ENCODE measurements around the gene MAPK7. TPM values are rescaled to one million over a fixed set of nuclear protein-coding genes. Genes with fewer than 3 reads are reported as not detected.

The MAPK7 gene
- total and polyA plus RNA-seq, 9 of the 15 experiments (the other 6 are each of a cell fraction or from before 2014, with no cell fraction given) = 0.46 to 7.5 (median 2.5) TPM

GRCh38 chr17:19404264-19404663 is 26.0 kb downstream of the MAPK7 start:
- 0% methylated on average over 1 of the region's 1 CpG for WGBS (ENCODE audit: insufficient coverage, low coverage, missing lambda C conversion rate)
- Histone ChIP-seq H3K4me1 (replicated peaks in 1 of 2; ENCODE audit: control insufficient read depth in 2 of 2, insufficient read depth in 2 of 2, low read length in 2 of 2) (no peaks in the 10 kb centered on the region; a peak in 1 of 5 replicates), H2AFZ (ENCODE audit: low read depth, low read length) (no peak overlapping the region), H3K27ac (ENCODE audit: extremely low read depth, low read depth, low read length) (no peak overlapping the region), H3K9ac (ENCODE audit: insufficient read depth in 1 of 2, low read depth in 2 of 2, low read length in 2 of 2) (no peak overlapping the region), H3K9me1 (ENCODE audit: control insufficient read depth, insufficient read depth, low read length) (no peaks in the 10 kb centered on the region), H3K79me2 (ENCODE audit: control insufficient read depth, insufficient read depth, low read length) (no peaks in the 10 kb centered on the region), H3K27me3 (ENCODE audit: control insufficient read depth in 2 of 2, insufficient read depth in 2 of 2, low read length in 2 of 2) (peaks cover under 1 to 12% of the 10 kb centered on the region in 2 experiments; a peak in 4 of 5 replicates), H3K9me3 (replicated peaks; ENCODE audit: control insufficient read depth, insufficient read depth, low read depth, low read length) (no peaks in the 10 kb centered on the region), H4K20me1 (replicated peaks; ENCODE audit: control insufficient read depth, insufficient read depth, low read length) (no peaks in the 10 kb centered on the region), H3K36me3 (ENCODE audit: control insufficient read depth, insufficient read depth, low read length) (no peaks in the 10 kb centered on the region), H3K4me2 (ENCODE audit: insufficient read depth, low read length) (no peak overlapping the region), H3K4me3 (no peak overlapping the region)
- FAIRE-seq = no peak
- no TSS peak for BruUV-seq (replicated peaks)
- in situ Hi-C loops (cut with MboI) = no loop called here
- CTCF ChIA-PET (ENCODE audit: low intra/inter-chr PET ratio) = no interaction called here
- DNase-seq (ENCODE audit: extremely low read depth in 1 of 4, low spot score in 3 of 4) = no peak
- intact Hi-C loops (cut with micrococcal nuclease) = no loop called here
- POLR2A ChIA-PET = no interaction called here
- no peak for ATAC-seq
- TF ChIP-seq SRSF7 (optimal IDR thresholded peaks at IDR 0.05; ENCODE audit: low read depth, low read length) (no peak), ZFPM2 (CRISPR knock-in tag; IDR thresholded peaks at IDR 0.05) (no peak), ZFP91 (CRISPR knock-in tag; IDR thresholded peaks at IDR 0.05) (no peak), TARDBP (IDR thresholded peaks at IDR 0.05) (no peak), ARNT (IDR thresholded peaks at IDR 0.05) (no peak), ZNF699 (CRISPR knock-in tag; IDR thresholded peaks at IDR 0.05; ENCODE audit: insufficient replicate concordance) (no peak)

All from K562 (cell line).